GM18907 (cell line): ENCODE data around the gene KCTD15.

Experiments
- ATAC-seq: cut with Tn5 transposase; IDR thresholded peaks from one replicate; pipeline ENCODE4 v1.9.1; 2021; ENCODE audit warnings: mild to moderate bottlenecking, moderate library complexity; ENCODE audit not compliant: unreplicated experiment

The KCTD15 gene

GRCh38 chr19:33845498-33845897 is 48.8 kb downstream of the KCTD15 start:
- ATAC-seq: no peak

GRCh38 chr19:33849551-33850147 is 53.0 kb downstream of the KCTD15 start:
- ATAC-seq: no peak

- ATAC-seq: no peak
These were observed 62.3 kb downstream of the KCTD15 start for GRCh38 chr19:33859016-33859415.

GRCh38 chr19:33860312-33861090 is 63.8 kb downstream of the KCTD15 start:
- ATAC-seq: no peak

DNA sequence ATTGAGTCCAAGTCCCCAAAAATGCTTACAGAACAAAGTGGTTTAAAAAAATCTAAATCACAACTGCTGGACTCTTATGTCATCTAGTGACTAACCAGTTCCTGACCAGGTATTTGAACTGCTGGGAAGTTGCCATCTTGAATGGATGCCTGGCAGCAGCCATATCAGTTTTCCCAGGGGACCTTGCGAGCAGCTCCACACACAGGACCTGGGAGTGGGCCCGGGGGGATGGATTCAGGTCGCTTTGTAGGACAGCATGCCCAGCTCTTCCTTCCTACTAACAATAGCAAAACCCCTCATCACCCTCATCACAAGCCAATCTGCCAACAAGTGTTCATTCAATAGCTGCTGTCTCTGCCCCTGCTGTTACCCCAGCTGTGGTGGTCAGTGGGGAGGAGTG is 65.3 kb downstream of the KCTD15 start:
- no peak for ATAC-seq

- no peak for ATAC-seq
These were observed 66.3 kb downstream of the KCTD15 start for GRCh38 chr19:33862981-33863380.

GRCh38 chr19:33863436-33863835 is 66.8 kb downstream of the KCTD15 start:
- ATAC-seq: no peak

- ATAC-seq: no peak
These were observed 67.7 kb downstream of the KCTD15 start for GRCh38 chr19:33864311-33864850.

- no peak for ATAC-seq
These were observed 68.6 kb downstream of the KCTD15 start for GRCh38 chr19:33865306-33865705.
